PFSK-1 (cell line): ENCODE data around the gene ADAMTS2.

Source experiments
- FOXP2 ChIP-seq: optimal IDR thresholded peaks from 2 replicates; pipeline ENCODE3; 2011; ENCODE audit warnings: borderline replicate concordance, control low read depth, inconsistent platforms; ENCODE audit not compliant: insufficient read depth; ENCODE audit errors: extremely low read length, extremely low read depth
- POLR2AphosphoS5 ChIP-seq: IDR thresholded peaks from 2 replicates; pipeline ENCODE4 v1.6.1; 2012; ENCODE audit warnings: low read depth, mild to moderate bottlenecking, control low read depth, low read length, moderate library complexity
- REST ChIP-seq, 2 experiments: IDR thresholded peaks; 2 replicates each; pipeline versions ENCODE4 v1.6.1 to v1.8.0; 2011 to 2012; ENCODE audit warnings: low read depth in 2 of 2, low read length in 2 of 2, control low read depth in 1 of 2, inconsistent platforms in 1 of 2, mild to moderate bottlenecking in 1 of 2, moderate library complexity in 1 of 2; ENCODE audit not compliant: insufficient read depth in 1 of 2
- SIN3A ChIP-seq: IDR thresholded peaks from 2 replicates; pipeline ENCODE4 v1.6.1; 2012; ENCODE audit warnings: mild to moderate bottlenecking, low read length, moderate library complexity, borderline replicate concordance; ENCODE audit not compliant: insufficient read depth
- TAF1 ChIP-seq: IDR thresholded peaks from 2 replicates; pipeline ENCODE4 v1.6.1; 2012; ENCODE audit warnings: low read length, control low read depth, borderline replicate concordance; ENCODE audit not compliant: insufficient read depth

Gene ADAMTS2

DNA sequence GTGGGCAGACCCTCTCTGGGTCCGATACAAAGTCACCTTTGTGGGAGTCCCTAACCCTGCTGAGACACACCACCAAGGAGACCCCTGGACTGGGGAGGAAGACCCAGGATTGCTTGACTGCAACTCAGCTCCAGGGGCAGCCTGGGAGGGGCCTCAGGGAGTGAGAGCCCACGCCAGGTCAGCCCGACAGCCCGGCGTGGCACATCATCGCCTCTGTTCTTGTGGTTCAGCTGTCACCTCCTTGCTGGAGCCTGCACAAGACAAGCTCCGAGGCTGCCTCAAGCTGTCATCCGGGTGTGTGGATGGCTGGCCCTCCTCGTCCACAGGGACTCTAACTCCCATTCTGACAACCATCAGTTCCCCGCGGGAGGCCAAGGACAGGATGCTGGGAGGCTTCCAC lies 151.5 kb downstream of the ADAMTS2 start:
- TF ChIP-seq FOXP2: no peak

GRCh38 chr5:179192891-179193470 lies 152.3 kb downstream of the ADAMTS2 start:
- no peak for TF ChIP-seq FOXP2
- no peak for TF ChIP-seq SIN3A
- no peak for TF ChIP-seq REST (IDR thresholded peaks at IDR 0.05; ENCODE audit: insufficient read depth in 1 of 2, low read depth in 2 of 2, low read length in 2 of 2)
- TF ChIP-seq TAF1: no peak
- no peak for TF ChIP-seq POLR2AphosphoS5

- TF ChIP-seq FOXP2 (no peak), TAF1 (no peak), SIN3A (no peak), POLR2AphosphoS5 (no peak), REST (IDR thresholded peaks at IDR 0.05; ENCODE audit: insufficient read depth in 1 of 2, low read depth in 2 of 2, low read length in 2 of 2) (no peak)
Observed at GRCh38 chr5:179192185-179192890, 152.9 kb downstream of the ADAMTS2 start.

DNA sequence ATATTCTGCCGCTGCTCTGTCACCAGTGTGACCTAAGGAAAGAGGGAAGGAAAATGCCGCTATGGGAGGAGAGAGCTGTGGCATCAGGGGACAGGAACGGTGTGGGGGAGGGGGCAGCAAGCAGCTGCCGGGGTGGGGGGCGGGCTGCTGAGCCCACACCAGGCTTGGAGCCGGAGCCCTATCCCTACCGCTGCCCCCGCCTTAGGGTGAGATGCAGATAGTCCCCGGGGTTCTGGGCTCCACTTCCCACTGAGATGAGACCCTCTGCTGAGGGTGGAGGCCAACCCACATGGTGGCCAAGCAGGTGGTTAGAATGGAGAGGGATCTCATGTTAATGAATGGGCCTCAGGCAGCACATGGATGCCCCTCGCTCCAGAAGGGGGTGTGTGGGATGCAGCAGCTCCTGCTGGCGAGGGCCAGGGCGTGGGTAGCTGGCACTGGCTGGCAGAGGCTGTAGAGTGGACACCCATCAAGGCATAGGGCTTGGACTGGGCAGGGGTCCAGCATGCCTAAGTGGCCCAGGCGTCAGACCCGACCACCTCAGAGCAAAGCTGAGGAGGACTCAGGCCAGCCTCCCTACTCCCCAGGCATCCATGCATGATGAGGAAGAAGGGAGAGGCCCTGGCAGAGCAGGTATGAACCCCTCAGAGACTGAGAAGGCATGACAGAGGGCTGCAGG lies 153.6 kb downstream of the ADAMTS2 start:
- TF ChIP-seq SIN3A (no peak), FOXP2 (no peak), TAF1 (no peak), POLR2AphosphoS5 (no peak), REST (IDR thresholded peaks at IDR 0.05; ENCODE audit: insufficient read depth in 1 of 2, low read depth in 2 of 2, low read length in 2 of 2) (no peak)

GRCh38 chr5:179190851-179191505 lies 154.3 kb downstream of the ADAMTS2 start:
- no peak for TF ChIP-seq REST (IDR thresholded peaks at IDR 0.05; ENCODE audit: insufficient read depth in 1 of 2, low read depth in 2 of 2, low read length in 2 of 2)
